Adrenal gland (tissue), 12 donors: ENCODE data around the gene CCDC192. TPM values are rescaled to one million over a fixed set of nuclear protein-coding genes. Genes with fewer than 3 reads are reported as not detected.

ENCODE experiments used
- DNase-seq, 7 donors: peaks; one replicate each; pipeline ENCODE4 v3.0.0-alpha.2; 2019 to 2020
- H3K27ac ChIP-seq, 5 donors: fragments of 200-600 bp; sonication (generic) in 4 of 5; 1 replicate in 3 of 5; 2 replicates in 2 of 5; pipeline versions ENCODE4 v1.5.1 to v1.8.0; 2016 to 2020; ENCODE audit warnings: mild to moderate bottlenecking in 1 of 5
- H3K27me3 ChIP-seq: fragments of 200-600 bp; 2 replicates; pipeline ENCODE4 v1.8.0; 2021
- H3K36me3 ChIP-seq, 2 donors: fragments of 200-600 bp; replicated peaks in 1 of 2; 1 replicate in 1 of 2; 2 replicates in 1 of 2; pipeline versions ENCODE4 v1.5.1 to v1.8.0; 2018 to 2022
- H3K4me1 ChIP-seq, 2 donors: fragments of 200-600 bp; replicated peaks in 1 of 2; 1 replicate in 1 of 2; 2 replicates in 1 of 2; pipeline versions ENCODE4 v1.5.1 to v1.8.0; 2018 to 2021
- H3K4me3 ChIP-seq, 4 donors: fragments of 200-600 bp; sonication (generic) in 3 of 4; one replicate each; pipeline ENCODE4 v1.5.1; 2016 to 2018
- H3K9me3 ChIP-seq, 3 donors: fragments of 200-600 bp; sonication (generic) in 1 of 3; replicated peaks in 1 of 3; 1 replicate in 2 of 3; 2 replicates in 1 of 3; pipeline versions ENCODE4 v1.5.1 to v1.8.0; 2016 to 2021
- POLR2A ChIP-seq, 2 donors: fragments of 450-650 bp; IDR thresholded peaks; one replicate each; pipeline ENCODE4 v1.6.1; 2017; ENCODE audit warnings: antibody characterized with exemption in 2 of 2, mild to moderate bottlenecking in 2 of 2, moderate library complexity in 1 of 2
- WGBS, 4 donors: extraction: QIAGEN DNeasy Blood & Tissue Kit in 2 of 4; methylation state at CpG; one replicate each; pipeline versions ENCODE4 v1.1.5 to v1.1.7; 2013 to 2017; 5-methylcytosine and 5-hydroxymethylcytosine counted together
- intact Hi-C, 2 donors: fragments of 100-400 bp; cut with DNase I; formaldehyde crosslinking; loops; one replicate each; pipeline versions ENCODE4 v1.14.1 to v1.15.0; 2022 to 2023
- polyA plus RNA-seq, 3 donors: library from polyadenylated mRNA; stranded (reverse); fragments of 200-250 nt in 2 of 3; fragments of 350-450 nt in 1 of 3; fragmentation: Illumina TruSeq in 1 of 3; extraction: RNeasy Lipid Tissue Mini Kit (QIAGEN cat#74804) in 1 of 3; gene quantifications; one replicate each; pipeline ENCODE4 v1.2.3, GENCODE V29; 2013 to 2014
- total RNA-seq, 9 donors: library from RNA; depleted of rRNA in 4 of 9; stranded (reverse); fragments of >200 nt in 4 of 9; fragments of 120-200 nt in 1 of 9; fragmentation: NEBNext Ultra II Directional in 1 of 9; extraction: Animal tissue kit (Norgen Biotek cat#: 25700) in 1 of 9; gene quantifications; one replicate each; pipeline versions ENCODE4 v1.1.0 to v1.2.4, GENCODE V29; 2013 to 2023
- TF ChIP-seq, protein P1 (sequence below), 6 experiments: fragments of 450-650 bp in 4 of 6; fragments of 200-600 bp in 2 of 6; sonication (generic) in 1 of 6; IDR thresholded peaks; 1 replicate in 5 of 6; 2 replicates in 1 of 6; pipeline versions ENCODE4 v1.5.1 to v1.8.0; 2016 to 2021; ENCODE audit warnings: antibody characterized with exemption in 6 of 6, mild to moderate bottlenecking in 2 of 6, moderate library complexity in 1 of 6
- donor health status: healthy with polysubstance abuse.
- donor health status: Bipolar disorder and iron deficiency.
- donor health status: DM: yes; HTN: yes; CAD: no.
- donor health status: DM: no; HTN: no; CAD: no.
- donor health status: DM: no; HTN: no; CAD: no.
- donor health status: DM: yes; HTN: yes; CAD: no.

Gene CCDC192
- total and polyA plus RNA-seq, 12 donors = 0.35 to 0.56 (median 0.46) TPM; not detected in 8

- Histone ChIP-seq H3K27ac (no peak overlapping the region), H3K36me3 (no peaks in the 10 kb centered on the region), H3K27me3 (no peaks in the 10 kb centered on the region), H3K4me1 (no peaks in the 10 kb centered on the region), H3K4me3 (no peak overlapping the region), H3K9me3 (no peaks in the 10 kb centered on the region)
- intact Hi-C loops = no loop called here
- WGBS, 4 donors = 93 to 98% (median 95%) methylated on average over 3 of the region's 3 CpGs
- TF ChIP-seq POLR2A (IDR thresholded peaks at IDR 0.05) = no peak
- TF ChIP-seq, protein P1, sequence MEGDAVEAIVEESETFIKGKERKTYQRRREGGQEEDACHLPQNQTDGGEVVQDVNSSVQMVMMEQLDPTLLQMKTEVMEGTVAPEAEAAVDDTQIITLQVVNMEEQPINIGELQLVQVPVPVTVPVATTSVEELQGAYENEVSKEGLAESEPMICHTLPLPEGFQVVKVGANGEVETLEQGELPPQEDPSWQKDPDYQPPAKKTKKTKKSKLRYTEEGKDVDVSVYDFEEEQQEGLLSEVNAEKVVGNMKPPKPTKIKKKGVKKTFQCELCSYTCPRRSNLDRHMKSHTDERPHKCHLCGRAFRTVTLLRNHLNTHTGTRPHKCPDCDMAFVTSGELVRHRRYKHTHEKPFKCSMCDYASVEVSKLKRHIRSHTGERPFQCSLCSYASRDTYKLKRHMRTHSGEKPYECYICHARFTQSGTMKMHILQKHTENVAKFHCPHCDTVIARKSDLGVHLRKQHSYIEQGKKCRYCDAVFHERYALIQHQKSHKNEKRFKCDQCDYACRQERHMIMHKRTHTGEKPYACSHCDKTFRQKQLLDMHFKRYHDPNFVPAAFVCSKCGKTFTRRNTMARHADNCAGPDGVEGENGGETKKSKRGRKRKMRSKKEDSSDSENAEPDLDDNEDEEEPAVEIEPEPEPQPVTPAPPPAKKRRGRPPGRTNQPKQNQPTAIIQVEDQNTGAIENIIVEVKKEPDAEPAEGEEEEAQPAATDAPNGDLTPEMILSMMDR (IDR thresholded peaks at IDR 0.05) = no peak
- DNase-seq = no peak
These were observed 103.6 kb downstream of the CCDC192 start for GRCh38 chr5:127806776-127807175.

GRCh38 chr5:127809533-127809932 lies 106.3 kb downstream of the CCDC192 start:
- intact Hi-C loops = no loop called here
- no peaks in the 10 kb centered on the region for H3K36me3 ChIP-seq
- no peaks in the 10 kb centered on the region for H3K9me3 ChIP-seq
- H3K4me1 ChIP-seq = peaks cover 15 to 20% of the 10 kb centered on the region in 2 donors
- no peaks in the 10 kb centered on the region for H3K27me3 ChIP-seq
- H3K4me3 ChIP-seq = no peak overlapping the region
- DNase-seq = no peak
- TF ChIP-seq, protein P1 (IDR thresholded peaks at IDR 0.05) = no peak
- TF ChIP-seq POLR2A (IDR thresholded peaks at IDR 0.05) = no peak
- 89 to 100% (median 94%) methylated on average over 1 of the region's 1 CpG for WGBS, 4 donors
- H3K27ac ChIP-seq = no peak overlapping the region

- Histone ChIP-seq H3K4me1 (peaks cover 15 to 20% of the 10 kb centered on the region in 2 donors), H3K27me3 (no peaks in the 10 kb centered on the region), H3K36me3 (no peaks in the 10 kb centered on the region), H3K4me3 (no peak overlapping the region), H3K9me3 (no peaks in the 10 kb centered on the region), H3K27ac (no peak overlapping the region)
- no peak for TF ChIP-seq POLR2A (IDR thresholded peaks at IDR 0.05)
- TF ChIP-seq, protein P1 (IDR thresholded peaks at IDR 0.05) = no peak
- 65 to 81% (median 73%) methylated on average over 1 of the region's 1 CpG for WGBS, 4 donors
- no peak for DNase-seq
- intact Hi-C loops = no loop called here
These were observed 106.8 kb downstream of the CCDC192 start for GRCh38 chr5:127810017-127810416.

- Histone ChIP-seq H3K36me3 (no peaks in the 10 kb centered on the region), H3K4me3 (no peak overlapping the region), H3K27me3 (no peaks in the 10 kb centered on the region), H3K27ac (no peak overlapping the region), H3K9me3 (no peaks in the 10 kb centered on the region), H3K4me1 (peaks cover 15 to 20% of the 10 kb centered on the region in 2 donors)
- DNase-seq = no peak
- TF ChIP-seq, protein P1 (IDR thresholded peaks at IDR 0.05) = no peak
- TF ChIP-seq POLR2A (IDR thresholded peaks at IDR 0.05) = no peak
- intact Hi-C loops = no loop called here
- 87 to 98% (median 92%) methylated on average over 2 of the region's 2 CpGs for WGBS, 4 donors
These were observed 107.7 kb downstream of the CCDC192 start for GRCh38 chr5:127810707-127811490.
